Mucosa of descending colon (tissue), 3 donors: ENCODE data around the gene AMBP. TPM values are rescaled to one million over a fixed set of nuclear protein-coding genes. Genes with fewer than 3 reads are reported as not detected.

Experiments used
- ATAC-seq: fragments of 200-7000 bp; cut with Tn5 transposase; one replicate; pipeline ENCODE4 v1.9.1; 2020; ENCODE audit warnings: mild to moderate bottlenecking, moderate library complexity
- DNase-seq, 3 donors: peaks; one replicate each; pipeline ENCODE4 v3.0.0-alpha.2; 2020
- H3K36me3 ChIP-seq: fragments of 200-600 bp; one replicate; pipeline ENCODE4 v1.8.0; 2021; ENCODE audit warnings: low read depth, mild to moderate bottlenecking
- H3K4me1 ChIP-seq: fragments of 200-600 bp; one replicate; pipeline ENCODE4 v1.8.0; 2021; ENCODE audit warnings: low read depth, mild to moderate bottlenecking
- H3K4me3 ChIP-seq: fragments of 200-600 bp; one replicate; pipeline ENCODE4 v1.8.0; 2021; ENCODE audit warnings: mild to moderate bottlenecking
- H3K9me3 ChIP-seq: fragments of 200-600 bp; one replicate; pipeline ENCODE4 v1.8.0; 2021; ENCODE audit warnings: mild to moderate bottlenecking
- CTCF ChIP-seq: fragments of 200-600 bp; IDR thresholded peaks from one replicate; pipeline ENCODE4 v1.8.0; 2022; ENCODE audit warnings: antibody characterized with exemption, mild to moderate bottlenecking
- intact Hi-C, 2 donors: fragments of 100-400 bp; cut with DNase I in 1 of 2; cut with micrococcal nuclease in 1 of 2; formaldehyde crosslinking; loops; one replicate each; pipeline versions ENCODE4 v1.11.0 to v1.11.1; 2022; cut with DNase I, micrococcal nuclease
- total RNA-seq, 3 donors: library from RNA; stranded (reverse); fragmentation: NEBNext Ultra II Directional in 2 of 3; extraction: Animal tissue kit (Norgen Biotek cat#: 25700) in 2 of 3; gene quantifications; one replicate each; pipeline versions ENCODE4 v1.2.1 to v1.2.4, GENCODE V29; 2021 to 2023
- donor health status: DM: no; HTN: no; CAD: no; lungs with moderate emphysema.
- donor health status: DM: no; HTN: no; CAD: no.
- donor health status: DM: no; HTN: yes; CAD: no.

AMBP gene
- total RNA-seq, 3 donors from 2014 or later = 0.63 to 0.81 TPM; not detected in 1

GRCh38 chr9:114108016-114108833 lies 30.1 kb upstream of the AMBP start:
- Histone ChIP-seq H3K9me3 (no peaks in the 10 kb centered on the region), H3K4me3 (no peak overlapping the region), H3K4me1 (peaks cover 2% of the 10 kb centered on the region), H3K36me3 (no peaks in the 10 kb centered on the region)
- intact Hi-C loops = loop anchor here (5.0 to 10.0 kb wide), 2 partner anchors 184 to 187 kb away; no protein-coding TSS in a partner anchor
- ATAC-seq (peak; percentile 99), DNase-seq (peak; percentile 70 to 87 (median 85))
- peak; percentile 90 for TF ChIP-seq CTCF

DNA sequence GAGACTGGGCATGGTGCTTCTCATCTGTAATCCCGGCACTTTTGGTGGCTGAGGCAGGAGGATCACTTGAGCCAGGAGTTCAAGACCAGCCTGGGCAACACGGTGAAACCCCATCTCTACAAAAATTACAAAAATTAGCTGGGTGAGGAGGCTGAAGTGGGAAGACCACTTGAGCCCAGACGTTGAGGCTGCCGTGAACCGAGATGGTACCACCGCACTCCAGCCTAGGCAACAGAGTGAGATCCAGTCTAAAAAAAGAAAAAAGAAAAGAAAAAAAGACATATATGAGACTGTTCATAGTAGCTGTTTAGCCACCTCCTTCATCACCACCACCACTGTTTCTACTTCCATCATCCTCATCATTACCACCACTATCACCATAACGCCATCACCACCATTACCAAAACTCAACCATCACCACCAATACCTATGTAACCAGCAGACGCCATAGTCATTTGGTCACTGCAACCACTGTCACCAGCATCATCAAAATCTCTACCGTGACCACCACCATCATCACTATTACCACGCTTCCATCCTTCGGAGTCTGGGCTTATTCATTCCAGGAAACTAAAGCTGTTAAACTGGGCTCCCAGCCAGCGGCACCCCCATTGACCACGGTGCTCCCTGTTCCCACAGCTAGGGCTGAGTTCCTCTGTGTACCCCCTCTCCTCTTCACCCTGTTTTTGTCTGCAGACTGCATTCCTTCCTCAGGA lies 29.3 kb upstream of the AMBP start:
- intact Hi-C loops = loop anchor here (5.0 to 10.0 kb wide), 2 partner anchors 185 to 187 kb away; no protein-coding TSS in a partner anchor
- DNase-seq (no peak), ATAC-seq (peak; percentile 55)
- no peak overlapping the region for H3K4me3 ChIP-seq
- no peaks in the 10 kb centered on the region for H3K36me3 ChIP-seq
- TF ChIP-seq CTCF = no peak
- H3K4me1 ChIP-seq = no peaks in the 10 kb centered on the region
- H3K9me3 ChIP-seq = no peaks in the 10 kb centered on the region

- no peak for TF ChIP-seq CTCF
- intact Hi-C loops = loop anchor here (5.0 to 10.0 kb wide), 2 partner anchors 187 to 190 kb away; no protein-coding TSS in a partner anchor
- ATAC-seq = no peak
- H3K4me3 ChIP-seq = no peak overlapping the region
- no peaks in the 10 kb centered on the region for H3K9me3 ChIP-seq
- H3K36me3 ChIP-seq = no peaks in the 10 kb centered on the region
- H3K4me1 ChIP-seq = no peaks in the 10 kb centered on the region
- no peak for DNase-seq
Observed at GRCh38 chr9:114105236-114105635, 27.1 kb upstream of the AMBP start.

GRCh38 chr9:114102484-114102883 lies 24.4 kb upstream of the AMBP start:
- no peak for TF ChIP-seq CTCF
- Histone ChIP-seq H3K36me3 (no peaks in the 10 kb centered on the region), H3K4me1 (peaks cover 5% of the 10 kb centered on the region), H3K9me3 (no peaks in the 10 kb centered on the region), H3K4me3 (no peak overlapping the region)
- intact Hi-C loops = loop anchor here in 1 of 2 donors (10.0 kb wide), 1 partner anchor 192 kb away; no protein-coding TSS in a partner anchor
- DNase-seq (no peak), ATAC-seq (no peak)

GRCh38 chr9:114100536-114100935 lies 22.4 kb upstream of the AMBP start:
- no peaks in the 10 kb centered on the region for H3K36me3 ChIP-seq
- intact Hi-C loops = loop anchor here in 1 of 2 donors (10.0 kb wide), 1 partner anchor 194 kb away; no protein-coding TSS in a partner anchor
- H3K4me3 ChIP-seq = no peak overlapping the region
- no peak for TF ChIP-seq CTCF
- H3K9me3 ChIP-seq = no peaks in the 10 kb centered on the region
- ATAC-seq (no peak), DNase-seq (no peak)
- peaks cover 5% of the 10 kb centered on the region for H3K4me1 ChIP-seq
